Adrenal gland (tissue), 5 donors: ENCODE results near the gene CMTM1.

Experiments used
- CTCF ChIP-seq, 6 experiments: fragments of 450-650 bp in 4 of 6; fragments of 200-600 bp in 2 of 6; sonication (generic) in 1 of 6; IDR thresholded peaks; 1 replicate in 5 of 6; 2 replicates in 1 of 6; pipeline versions ENCODE4 v1.5.1 to v1.8.0; 2016 to 2021; ENCODE audit warnings: antibody characterized with exemption in 6 of 6, mild to moderate bottlenecking in 2 of 6, moderate library complexity in 1 of 6
- POLR2A ChIP-seq, 2 donors: fragments of 450-650 bp; IDR thresholded peaks; one replicate each; pipeline ENCODE4 v1.6.1; 2017; ENCODE audit warnings: antibody characterized with exemption in 2 of 2, mild to moderate bottlenecking in 2 of 2, moderate library complexity in 1 of 2
- donor health status: DM: no; HTN: no; CAD: no.

GRCh38 chr16:66619534-66620428, 53.5 kb downstream of the CMTM1 start:
- TF ChIP-seq POLR2A (IDR thresholded peaks at IDR 0.05): no peak
- no peak for TF ChIP-seq CTCF (IDR thresholded peaks at IDR 0.05)
